ENCODE data around the gene KRT79. TPM values are rescaled to one million over a fixed set of nuclear protein-coding genes. Genes with fewer than 3 reads are reported as not detected.

KRT79 gene
- total and polyA plus RNA-seq, 8 donors = 0.32 to 0.58 TPM; not detected in 6

DNA sequence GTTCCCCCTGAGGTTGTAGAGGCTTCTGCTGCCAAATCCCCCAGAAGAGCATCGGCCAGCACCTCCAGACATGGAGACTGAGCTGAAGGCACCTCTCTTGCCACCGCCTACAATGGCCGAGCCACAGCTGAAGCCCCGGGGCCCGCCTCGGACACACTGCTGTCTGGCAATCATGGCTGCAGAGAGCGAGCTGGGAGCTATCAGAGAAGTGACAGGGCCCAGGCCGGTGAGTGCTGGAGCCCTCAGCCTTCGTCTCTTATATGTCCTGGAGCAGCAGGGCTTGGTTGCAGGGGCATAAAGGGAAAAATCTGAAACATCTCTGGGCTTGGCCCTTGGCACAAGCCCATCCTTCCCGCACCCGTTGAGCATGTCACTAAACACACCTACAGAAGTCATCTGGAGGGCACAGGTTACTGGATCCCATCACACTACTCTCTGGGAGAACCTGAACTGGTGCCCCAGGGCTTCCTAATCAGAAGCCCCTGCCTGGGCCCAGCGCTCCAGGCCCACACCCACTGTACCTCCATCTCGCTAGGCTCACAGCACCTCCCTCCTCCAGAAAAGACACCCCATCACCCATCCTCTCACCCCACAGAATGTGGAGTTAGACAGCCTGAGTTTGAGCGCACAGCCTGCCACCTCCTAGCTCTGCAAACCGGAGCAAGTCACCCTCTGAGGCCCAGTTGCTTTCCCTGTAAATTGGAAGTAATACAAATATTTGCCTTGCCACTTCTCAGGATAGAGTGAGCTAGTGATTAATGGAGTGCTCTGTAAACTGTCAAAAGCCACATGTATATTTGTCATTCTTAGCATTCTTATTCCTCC, 20.0 kb downstream of the KRT79 start, which contains the start of gene KRT4:
TSS of gene KRT4 (minus strand) at position 232 of the 825 bp plus-strand sequence. CDS start at position 174, 58 bp downstream.
- peak in 2 of 4 donors; percentile 33 to 60 for DNase-seq
- peaks cover 12 to 16% of the 10 kb centered on the region in 2 donors for H3K4me1 ChIP-seq
- no peak within 1 kb of the TSS for H3K4me3 ChIP-seq
- H3K27ac ChIP-seq = no peak within 1 kb of the TSS
- TF ChIP-seq, protein P1, sequence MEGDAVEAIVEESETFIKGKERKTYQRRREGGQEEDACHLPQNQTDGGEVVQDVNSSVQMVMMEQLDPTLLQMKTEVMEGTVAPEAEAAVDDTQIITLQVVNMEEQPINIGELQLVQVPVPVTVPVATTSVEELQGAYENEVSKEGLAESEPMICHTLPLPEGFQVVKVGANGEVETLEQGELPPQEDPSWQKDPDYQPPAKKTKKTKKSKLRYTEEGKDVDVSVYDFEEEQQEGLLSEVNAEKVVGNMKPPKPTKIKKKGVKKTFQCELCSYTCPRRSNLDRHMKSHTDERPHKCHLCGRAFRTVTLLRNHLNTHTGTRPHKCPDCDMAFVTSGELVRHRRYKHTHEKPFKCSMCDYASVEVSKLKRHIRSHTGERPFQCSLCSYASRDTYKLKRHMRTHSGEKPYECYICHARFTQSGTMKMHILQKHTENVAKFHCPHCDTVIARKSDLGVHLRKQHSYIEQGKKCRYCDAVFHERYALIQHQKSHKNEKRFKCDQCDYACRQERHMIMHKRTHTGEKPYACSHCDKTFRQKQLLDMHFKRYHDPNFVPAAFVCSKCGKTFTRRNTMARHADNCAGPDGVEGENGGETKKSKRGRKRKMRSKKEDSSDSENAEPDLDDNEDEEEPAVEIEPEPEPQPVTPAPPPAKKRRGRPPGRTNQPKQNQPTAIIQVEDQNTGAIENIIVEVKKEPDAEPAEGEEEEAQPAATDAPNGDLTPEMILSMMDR (IDR thresholded peaks at IDR 0.05) = no peak
- intact Hi-C loops (cut with DNase I) = no loop called here
- H3K27me3 ChIP-seq = peaks cover 6 to 84% of the 10 kb centered on the region in 2 donors
- no peaks in the 10 kb centered on the region for H3K9me3 ChIP-seq
- peak; percentile 97 for ATAC-seq
- no peaks in the 10 kb centered on the region for H3K36me3 ChIP-seq

DNA sequence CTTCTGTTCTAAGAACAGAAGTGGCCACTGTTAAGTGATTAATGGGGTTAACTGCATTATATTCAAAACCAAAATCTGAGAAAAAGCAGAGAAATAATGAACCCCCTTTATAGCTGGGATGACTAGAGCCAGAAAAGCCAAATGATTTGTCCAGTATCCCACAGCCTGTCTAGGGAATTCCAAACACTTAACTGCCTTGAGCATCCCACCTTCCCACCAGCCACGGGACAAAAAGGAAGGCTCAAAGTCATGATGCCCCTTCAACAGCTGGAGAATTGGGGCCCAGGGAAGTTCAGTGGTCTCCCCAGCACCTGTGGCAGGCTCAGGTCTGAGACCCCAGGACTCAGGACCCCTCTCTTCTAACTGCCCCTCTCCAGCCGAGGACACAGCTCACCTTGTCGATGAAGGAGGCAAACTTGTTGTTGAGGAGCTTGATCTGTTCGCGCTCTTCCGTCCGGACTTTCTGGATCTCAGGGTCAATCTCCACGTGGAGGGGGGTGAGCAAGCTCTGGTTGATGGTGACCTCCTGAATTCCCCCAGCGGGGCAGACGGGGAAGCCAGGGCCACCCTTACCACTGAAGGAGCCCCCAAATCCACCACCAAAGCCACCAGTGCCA, 20.8 kb downstream of the KRT79 start:
- H3K27ac ChIP-seq = no peak overlapping the region
- no peak overlapping the region for H3K4me3 ChIP-seq
- no peaks in the 10 kb centered on the region for H3K9me3 ChIP-seq
- H3K36me3 ChIP-seq = no peaks in the 10 kb centered on the region
- ATAC-seq (no peak), DNase-seq (no peak)
- H3K27me3 ChIP-seq = peaks cover 6 to 84% of the 10 kb centered on the region in 2 donors
- peaks cover 12 to 16% of the 10 kb centered on the region in 2 donors for H3K4me1 ChIP-seq
- TF ChIP-seq, protein P1 (IDR thresholded peaks at IDR 0.05) = no peak
- intact Hi-C loops (cut with DNase I) = no loop called here

DNA sequence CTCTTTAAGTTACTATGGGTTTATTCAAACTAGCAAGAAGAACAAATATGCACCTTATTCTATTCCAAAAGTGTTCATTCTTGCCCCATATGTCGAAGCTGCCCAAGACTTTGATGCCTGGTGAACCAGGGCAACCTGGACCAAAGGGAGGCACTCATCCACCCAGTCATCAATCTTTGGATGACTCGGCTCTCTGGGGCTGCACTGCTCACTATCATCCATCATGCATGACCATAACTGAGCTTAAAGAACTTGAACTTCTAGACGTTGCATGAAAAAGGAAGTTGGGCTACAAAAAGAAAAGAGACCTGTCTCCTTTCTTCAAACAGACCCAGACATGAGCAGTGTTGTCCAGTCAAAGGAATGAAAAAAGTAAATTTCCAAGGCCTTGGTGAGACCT, 21.4 kb downstream of the KRT79 start:
- no peak for ATAC-seq
- H3K27me3 ChIP-seq = peaks cover 6 to 84% of the 10 kb centered on the region in 2 donors
- H3K4me3 ChIP-seq = no peak overlapping the region
- no peak for DNase-seq
- H3K27ac ChIP-seq = no peak overlapping the region
- no peaks in the 10 kb centered on the region for H3K9me3 ChIP-seq
- no peaks in the 10 kb centered on the region for H3K36me3 ChIP-seq
- TF ChIP-seq, protein P1 (IDR thresholded peaks at IDR 0.05) = no peak
- intact Hi-C loops (cut with DNase I) = no loop called here
- peaks cover 12 to 16% of the 10 kb centered on the region in 2 donors for H3K4me1 ChIP-seq

DNA sequence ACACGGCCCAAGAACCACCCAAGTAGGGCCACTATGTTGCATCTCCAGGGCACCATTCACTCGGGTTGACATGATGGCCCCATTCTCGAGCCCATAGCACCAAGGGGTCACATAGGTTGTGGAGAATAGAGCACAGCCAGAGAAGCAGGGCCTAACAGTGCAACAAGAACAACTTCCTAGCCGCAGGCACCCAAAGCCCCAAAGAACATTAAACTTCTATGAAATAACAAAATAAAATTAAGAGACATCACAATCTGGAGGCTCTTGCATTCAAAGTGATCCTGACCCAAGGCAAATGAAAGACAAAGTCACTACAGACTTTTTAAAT, 22.1 kb downstream of the KRT79 start:
- H3K27ac ChIP-seq = no peak overlapping the region
- TF ChIP-seq, protein P1 (IDR thresholded peaks at IDR 0.05) = no peak
- no peak for DNase-seq
- H3K9me3 ChIP-seq = no peaks in the 10 kb centered on the region
- ATAC-seq = no peak
- H3K4me3 ChIP-seq = no peak overlapping the region
- peaks cover 12 to 16% of the 10 kb centered on the region in 2 donors for H3K4me1 ChIP-seq
- no peaks in the 10 kb centered on the region for H3K36me3 ChIP-seq
- peaks cover 6 to 84% of the 10 kb centered on the region in 2 donors for H3K27me3 ChIP-seq
- intact Hi-C loops (cut with DNase I) = no loop called here
